CD4-positive, alpha-beta T cell (primary cell): Measurements from ENCODE around the gene DEFB132. TPM values are rescaled to one million over a fixed set of nuclear protein-coding genes. Genes with fewer than 3 reads are reported as not detected.

ENCODE experiments used
- ATAC-seq: fragments of 200-7000 bp; cut with Tn5 transposase; one replicate; pipeline ENCODE4 v1.10.0; 2022; ENCODE audit warnings: mild to moderate bottlenecking; ENCODE audit not compliant: poor library complexity
- CTCF ChIA-PET: fragments of 350-600 bp; sonication (Branson Sonifier 250); formaldehyde crosslinking; loops from one replicate; lab custom pipeline; 2021; ENCODE audit warnings: antibody characterized with exemption, inconsistent platforms; lab: Charles Lee
- POLR2A ChIA-PET: fragments of 350-600 bp; sonication (Branson Sonifier 250); formaldehyde crosslinking; loops from one replicate; lab custom pipeline; 2021; ENCODE audit warnings: antibody characterized with exemption, inconsistent platforms; lab: Charles Lee
- DNase-seq, 14 experiments: peaks; one replicate each; pipeline ENCODE4 v3.0.0-alpha.2; 2013 to 2020; ENCODE audit warnings: mixed read lengths in 2 of 14
- H3K27ac ChIP-seq, 2 donors: one replicate each; pipeline versions ENCODE4 v1.5.1 to v1.7.0; 2013; ENCODE audit warnings: low read length in 2 of 2, low read depth in 1 of 2, mild to moderate bottlenecking in 1 of 2
- H3K27me3 ChIP-seq, 2 experiments: 1 replicate in 1 of 2; 2 replicates in 1 of 2; pipeline versions ENCODE4 v1.6.1 to v1.7.0; 2013; ENCODE audit warnings: low read length in 2 of 2, control low read depth in 1 of 2, mild to moderate bottlenecking in 1 of 2, moderate library complexity in 1 of 2; ENCODE audit not compliant: insufficient read depth in 2 of 2, control insufficient read depth in 1 of 2
- H3K36me3 ChIP-seq: one replicate; pipeline ENCODE4 v1.6.1; 2013; ENCODE audit warnings: low read length, control low read depth; ENCODE audit not compliant: insufficient read depth
- H3K4me1 ChIP-seq: one replicate; pipeline ENCODE4 v1.6.1; 2013; ENCODE audit warnings: low read length, control low read depth; ENCODE audit not compliant: insufficient read depth
- H3K4me3 ChIP-seq: one replicate; pipeline ENCODE4 v1.5.1; 2013; ENCODE audit warnings: mild to moderate bottlenecking, low read length, moderate library complexity
- H3K9me3 ChIP-seq, 2 experiments: 1 replicate in 1 of 2; 2 replicates in 1 of 2; pipeline versions ENCODE4 v1.6.1 to v1.7.0; 2013; ENCODE audit warnings: low read length in 2 of 2, mild to moderate bottlenecking in 2 of 2, control low read depth in 1 of 2, moderate library complexity in 1 of 2; ENCODE audit not compliant: control insufficient read depth in 1 of 2, insufficient read depth in 1 of 2
- H3K27ac Mint-ChIP-seq: one replicate; pipeline ENCODE4 v1.8.0; 2020; ENCODE audit warnings: mixed read lengths
- H3K27me3 Mint-ChIP-seq: one replicate; pipeline ENCODE4 v1.8.0; 2021; ENCODE audit warnings: mixed read lengths
- H3K36me3 Mint-ChIP-seq: one replicate; pipeline ENCODE4 v1.8.0; 2021; ENCODE audit warnings: low read depth, mixed read lengths
- H3K4me1 Mint-ChIP-seq: one replicate; pipeline ENCODE4 v1.8.0; 2021; ENCODE audit warnings: low read depth, mixed read lengths
- H3K4me3 Mint-ChIP-seq: one replicate; pipeline ENCODE4 v1.8.0; 2020; ENCODE audit warnings: mild to moderate bottlenecking, mixed read lengths
- H3K9me3 Mint-ChIP-seq: one replicate; pipeline ENCODE4 v1.8.0; 2020; ENCODE audit warnings: mixed read lengths
- CTCF ChIP-seq: fragments of 200-600 bp; IDR thresholded peaks from one replicate; pipeline ENCODE4 v1.8.0; 2022; ENCODE audit warnings: antibody characterized with exemption, mild to moderate bottlenecking
- intact Hi-C, 2 experiments: fragments of 100-400 bp; cut with DNase I in 1 of 2; cut with micrococcal nuclease in 1 of 2; formaldehyde crosslinking; loops; one replicate each; pipeline versions ENCODE4 v1.15.1 to v1.9.0; 2023 to 2025; cut with DNase I, micrococcal nuclease
- total RNA-seq, 174 experiments: library from RNA in 2 of 174; stranded (reverse) in 2 of 174; gene quantifications; one replicate each; pipeline ENCODE4 v1.2.3 and lab custom pipeline; 2021 to 2026

Gene DEFB132
- total RNA-seq, 2 experiments from 2014 or later = not detected

DNA sequence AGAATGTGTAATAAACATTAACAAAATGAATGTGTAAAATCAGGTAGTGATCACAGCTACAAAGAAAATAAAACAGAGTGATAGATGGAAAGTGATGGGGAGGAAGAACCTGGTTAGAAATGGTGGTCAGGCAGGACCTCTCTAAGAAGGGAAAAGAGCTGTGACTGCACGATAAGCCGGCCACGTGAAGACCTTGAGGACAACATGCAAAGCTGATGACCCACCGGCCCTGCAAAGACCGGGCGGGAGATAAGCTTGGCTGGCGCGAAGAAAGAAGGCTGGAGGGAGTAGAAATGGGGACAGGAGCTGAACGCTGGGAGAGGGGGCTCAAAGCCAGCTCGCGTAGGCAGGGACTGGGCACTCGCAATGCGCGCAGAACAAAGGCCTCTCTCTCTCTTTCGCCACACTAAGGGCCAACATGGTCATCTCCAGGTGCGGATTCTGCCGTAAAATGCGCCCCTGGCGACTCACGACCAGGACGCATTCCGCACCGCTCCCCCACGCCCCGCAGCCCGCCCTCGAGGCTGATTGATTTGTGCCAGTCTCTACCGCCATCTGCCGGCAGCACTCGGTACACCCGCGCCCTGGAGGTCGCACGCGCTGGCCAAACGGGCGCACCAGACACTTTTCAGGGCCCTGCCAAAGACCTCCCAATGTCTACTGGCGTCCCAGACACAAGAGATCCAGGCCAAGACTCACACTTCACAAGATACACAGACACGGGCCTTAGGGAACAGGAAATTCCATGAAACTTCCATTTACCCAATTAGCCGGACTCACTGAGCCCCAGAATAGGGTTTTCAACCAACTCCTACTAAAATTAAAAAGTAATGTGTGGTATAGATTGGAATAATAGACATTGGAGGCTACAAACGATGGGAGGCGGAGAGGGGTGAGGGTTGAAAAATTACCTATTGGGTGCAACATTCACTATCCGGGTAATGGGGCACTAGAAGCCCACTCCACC, 9.4 kb downstream of the DEFB132 start:
- no peaks in the 10 kb centered on the region for H3K9me3 ChIP-seq
- H3K4me1 Mint-ChIP-seq = peaks cover 10% of the 10 kb centered on the region
- peaks cover 4% of the 10 kb centered on the region for H3K27me3 Mint-ChIP-seq
- H3K4me3 Mint-ChIP-seq = peak overlapping the region; percentile 86
- POLR2A ChIA-PET = interaction anchor here (0.9 to 1.1 kb wide), 3 partner anchors 9 to 31 kb away, joined by 3 to 6 read pairs (median 5); no protein-coding TSS in a partner anchor
- H3K4me1 ChIP-seq = peaks cover 8% of the 10 kb centered on the region
- H3K4me3 ChIP-seq = peak overlapping the region; percentile 57
- ATAC-seq = peak; percentile 100
- H3K9me3 Mint-ChIP-seq = no peaks in the 10 kb centered on the region
- intact Hi-C loops = loop anchor here (1.0 to 2.0 kb wide), 3 partner anchors 58 to 64 kb away; no protein-coding TSS in a partner anchor
- DNase-seq = peak; percentile 82 to 94 (median 87)
- no peak overlapping the region for H3K27ac Mint-ChIP-seq
- no peaks in the 10 kb centered on the region for H3K36me3 Mint-ChIP-seq
- TF ChIP-seq CTCF = peak; percentile 96
- no peaks in the 10 kb centered on the region for H3K27me3 ChIP-seq
- CTCF ChIA-PET = interaction anchor here (0.6 to 3.2 kb wide), 6 partner anchors 28 to 63 kb away, joined by 3 to 38 read pairs (median 4); partner anchors contain the start of gene ZCCHC3
- H3K27ac ChIP-seq = no peak overlapping the region
- H3K36me3 ChIP-seq = no peaks in the 10 kb centered on the region

DNA sequence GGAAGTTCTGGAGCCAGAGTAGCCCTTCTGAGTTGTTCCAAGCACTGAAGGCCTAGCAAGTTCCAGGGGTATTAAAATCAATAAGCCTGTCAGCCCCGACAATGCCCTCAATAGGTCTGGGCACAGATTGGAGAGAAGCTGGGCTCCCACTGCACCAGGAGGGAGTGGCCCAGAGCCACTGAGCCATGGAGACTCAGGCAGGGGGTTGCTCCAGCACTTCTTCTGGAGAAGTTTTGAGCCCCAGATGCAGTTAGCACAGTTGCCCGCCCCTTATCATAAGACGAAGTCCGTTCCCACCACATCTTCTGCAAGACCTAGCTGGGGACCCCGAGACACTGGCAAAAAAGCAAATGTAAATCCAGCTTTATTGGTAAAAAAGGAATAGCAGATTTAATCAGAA, 13.0 kb downstream of the DEFB132 start:
- H3K4me3 Mint-ChIP-seq = no peak overlapping the region
- H3K9me3 ChIP-seq = no peaks in the 10 kb centered on the region
- ATAC-seq (no peak), DNase-seq (no peak)
- no peak overlapping the region for H3K4me3 ChIP-seq
- peaks cover 4% of the 10 kb centered on the region for H3K27me3 Mint-ChIP-seq
- H3K4me1 Mint-ChIP-seq = peaks cover 10% of the 10 kb centered on the region
- no peak for TF ChIP-seq CTCF
- H3K27ac ChIP-seq = no peak overlapping the region
- H3K9me3 Mint-ChIP-seq = no peaks in the 10 kb centered on the region
- no peaks in the 10 kb centered on the region for H3K36me3 Mint-ChIP-seq
- H3K36me3 ChIP-seq = no peaks in the 10 kb centered on the region
- intact Hi-C loops = no loop called here
- H3K27ac Mint-ChIP-seq = no peak overlapping the region
- ChIA-PET POLR2A (no interaction called here), CTCF (no interaction called here)
- H3K4me1 ChIP-seq = peaks cover 8% of the 10 kb centered on the region
- H3K27me3 ChIP-seq = no peaks in the 10 kb centered on the region

GRCh38 chr20:271069-271468, 13.5 kb downstream of the DEFB132 start:
- no peaks in the 10 kb centered on the region for H3K9me3 Mint-ChIP-seq
- no peak overlapping the region for H3K27ac ChIP-seq
- ATAC-seq = no peak
- no peak for TF ChIP-seq CTCF
- no peak overlapping the region for H3K4me3 Mint-ChIP-seq
- DNase-seq = no peak
- peaks cover 10% of the 10 kb centered on the region for H3K4me1 Mint-ChIP-seq
- peaks cover 8% of the 10 kb centered on the region for H3K4me1 ChIP-seq
- H3K27ac Mint-ChIP-seq = no peak overlapping the region
- H3K9me3 ChIP-seq = no peaks in the 10 kb centered on the region
- ChIA-PET CTCF (no interaction called here), POLR2A (no interaction called here)
- intact Hi-C loops = no loop called here
- peaks cover 4% of the 10 kb centered on the region for H3K27me3 Mint-ChIP-seq
- no peaks in the 10 kb centered on the region for H3K27me3 ChIP-seq
- peaks cover 3% of the 10 kb centered on the region for H3K36me3 Mint-ChIP-seq
- H3K36me3 ChIP-seq = no peaks in the 10 kb centered on the region
- no peak overlapping the region for H3K4me3 ChIP-seq
